ENCODE results near the gene OR5C1.

OR5C1 gene

DNA sequence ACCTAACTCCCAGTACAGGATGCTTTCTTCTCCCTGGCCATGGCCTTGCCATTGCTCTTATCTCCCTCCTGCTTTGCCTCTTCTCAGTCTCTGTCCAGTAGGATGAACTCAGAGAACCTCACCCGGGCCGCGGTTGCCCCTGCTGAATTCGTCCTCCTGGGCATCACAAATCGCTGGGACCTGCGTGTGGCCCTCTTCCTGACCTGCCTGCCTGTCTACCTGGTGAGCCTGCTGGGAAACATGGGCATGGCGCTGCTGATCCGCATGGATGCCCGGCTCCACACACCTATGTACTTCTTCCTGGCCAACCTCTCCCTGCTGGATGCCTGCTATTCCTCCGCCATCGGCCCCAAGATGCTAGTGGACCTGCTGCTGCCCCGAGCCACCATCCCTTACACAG, at the start of gene OR5C1:
OR5C1 (plus strand) TSS at position 103 of the 400 bp plus-strand sequence; CDS start at position 103, 0 bp downstream.
- TF ChIP-seq, protein P1, sequence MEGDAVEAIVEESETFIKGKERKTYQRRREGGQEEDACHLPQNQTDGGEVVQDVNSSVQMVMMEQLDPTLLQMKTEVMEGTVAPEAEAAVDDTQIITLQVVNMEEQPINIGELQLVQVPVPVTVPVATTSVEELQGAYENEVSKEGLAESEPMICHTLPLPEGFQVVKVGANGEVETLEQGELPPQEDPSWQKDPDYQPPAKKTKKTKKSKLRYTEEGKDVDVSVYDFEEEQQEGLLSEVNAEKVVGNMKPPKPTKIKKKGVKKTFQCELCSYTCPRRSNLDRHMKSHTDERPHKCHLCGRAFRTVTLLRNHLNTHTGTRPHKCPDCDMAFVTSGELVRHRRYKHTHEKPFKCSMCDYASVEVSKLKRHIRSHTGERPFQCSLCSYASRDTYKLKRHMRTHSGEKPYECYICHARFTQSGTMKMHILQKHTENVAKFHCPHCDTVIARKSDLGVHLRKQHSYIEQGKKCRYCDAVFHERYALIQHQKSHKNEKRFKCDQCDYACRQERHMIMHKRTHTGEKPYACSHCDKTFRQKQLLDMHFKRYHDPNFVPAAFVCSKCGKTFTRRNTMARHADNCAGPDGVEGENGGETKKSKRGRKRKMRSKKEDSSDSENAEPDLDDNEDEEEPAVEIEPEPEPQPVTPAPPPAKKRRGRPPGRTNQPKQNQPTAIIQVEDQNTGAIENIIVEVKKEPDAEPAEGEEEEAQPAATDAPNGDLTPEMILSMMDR (IDR thresholded peaks at IDR 0.05; ENCODE audit: low read depth, low read length), result no peak

DNA sequence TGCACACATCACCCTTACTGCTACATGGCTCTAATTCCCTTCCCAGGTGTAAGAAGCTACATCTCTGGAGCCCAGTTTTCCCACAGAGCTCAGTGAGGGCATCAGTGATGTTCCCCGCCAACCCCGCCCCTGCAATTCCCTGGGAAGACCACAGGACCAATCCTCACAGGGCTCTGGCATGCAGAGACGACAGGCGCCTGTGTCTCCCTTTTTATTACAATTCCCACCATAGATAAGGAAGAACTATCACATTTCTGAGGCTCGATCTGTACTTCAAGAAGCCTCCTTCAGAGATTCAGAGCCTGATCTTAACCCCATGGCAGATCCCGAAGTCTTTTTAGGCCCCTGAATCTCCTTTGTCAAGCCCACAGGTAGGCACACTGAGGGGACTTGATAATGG, 46.7 kb upstream of the OR5C1 start, which contains the start of gene OR1L6:
OR1L6 (plus strand) TSS at position 301 of the 400 bp plus-strand sequence. CDS start 7,545 bp downstream, outside the sequence.
- TF ChIP-seq, protein P1 (IDR thresholded peaks at IDR 0.05; ENCODE audit: low read depth, low read length), result no peak

More for the DNA sequence above, at the start of gene OR5C1:
- no peak within 1 kb of the TSS for H3K4me3 ChIP-seq (ENCODE audit: low read depth, low read length)

DNA sequence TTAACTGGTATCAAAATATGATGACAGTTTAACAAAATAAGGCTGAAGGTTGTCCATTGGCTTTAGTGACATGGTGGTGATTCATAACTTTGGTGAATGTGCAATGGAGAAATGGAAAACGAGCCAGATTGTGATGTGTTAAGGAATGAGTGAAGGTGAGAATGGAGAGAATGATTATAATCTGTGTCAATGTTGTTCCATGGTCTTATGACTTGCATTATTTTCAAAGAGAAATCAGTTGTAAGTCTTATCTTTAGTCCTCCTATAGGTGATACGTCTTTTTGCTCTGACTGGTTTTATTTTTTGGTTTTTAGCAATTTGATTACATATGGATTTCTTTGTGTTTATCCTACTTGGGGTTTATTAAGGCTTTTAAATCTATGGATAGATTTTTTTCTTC, 33.9 kb upstream of the OR5C1 start:
- TF ChIP-seq, protein P1 (IDR thresholded peaks at IDR 0.05; ENCODE audit: low read depth, low read length), result no peak

More for the DNA sequence above, 46.7 kb upstream of the OR5C1 start, which contains the start of gene OR1L6:
- H3K4me3 ChIP-seq (ENCODE audit: low read depth, low read length), result no peak within 1 kb of the TSS

DNA sequence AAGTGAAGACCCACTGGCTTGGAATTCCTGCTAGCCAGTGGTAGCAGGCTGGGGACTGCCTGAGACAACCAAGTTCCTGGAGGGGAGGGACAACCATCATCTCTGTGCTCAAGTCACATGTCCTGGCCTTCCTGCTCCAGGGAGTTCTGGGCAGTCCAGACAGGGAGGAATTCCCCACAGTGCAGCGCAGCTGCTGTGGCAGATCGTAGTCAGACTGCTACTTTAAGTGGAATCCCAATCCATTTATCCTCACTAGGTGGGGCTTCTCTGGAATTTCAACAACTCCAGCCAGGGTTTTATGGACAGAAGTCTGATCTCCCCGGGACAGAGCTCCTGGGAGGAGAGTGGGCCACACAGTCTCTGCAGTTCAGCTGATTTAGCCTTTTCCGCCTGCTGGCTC, 20.9 kb upstream of the OR5C1 start:
- no peak overlapping the region for H3K4me3 ChIP-seq (ENCODE audit: low read depth, low read length)
- TF ChIP-seq, protein P1 (IDR thresholded peaks at IDR 0.05; ENCODE audit: low read depth, low read length), result no peak

More for the DNA sequence above, 33.9 kb upstream of the OR5C1 start:
- H3K4me3 ChIP-seq (ENCODE audit: low read depth, low read length), result no peak overlapping the region

DNA sequence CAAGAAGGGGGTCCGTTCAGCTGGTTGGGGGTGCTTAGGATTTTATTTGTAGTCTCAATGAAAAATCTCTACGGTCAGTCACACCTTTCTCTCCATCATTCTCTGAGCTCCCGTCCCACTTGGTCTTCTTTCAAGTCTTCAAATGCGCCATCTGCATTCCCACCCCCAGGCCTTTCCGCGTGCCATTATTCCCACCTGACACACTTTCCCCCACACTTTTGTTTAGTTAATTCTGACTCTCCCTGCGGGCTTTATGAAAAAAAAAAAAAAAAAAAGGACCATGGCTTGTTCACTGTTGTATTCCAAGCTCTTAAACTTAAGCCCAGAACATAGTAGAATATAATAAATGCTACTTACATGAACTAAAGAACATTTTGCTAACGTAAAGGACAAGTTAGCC, 11.7 kb upstream of the OR5C1 start:
- TF ChIP-seq, protein P1 (IDR thresholded peaks at IDR 0.05; ENCODE audit: low read depth, low read length), result no peak
- H3K4me3 ChIP-seq (ENCODE audit: low read depth, low read length), result no peak overlapping the region

DNA sequence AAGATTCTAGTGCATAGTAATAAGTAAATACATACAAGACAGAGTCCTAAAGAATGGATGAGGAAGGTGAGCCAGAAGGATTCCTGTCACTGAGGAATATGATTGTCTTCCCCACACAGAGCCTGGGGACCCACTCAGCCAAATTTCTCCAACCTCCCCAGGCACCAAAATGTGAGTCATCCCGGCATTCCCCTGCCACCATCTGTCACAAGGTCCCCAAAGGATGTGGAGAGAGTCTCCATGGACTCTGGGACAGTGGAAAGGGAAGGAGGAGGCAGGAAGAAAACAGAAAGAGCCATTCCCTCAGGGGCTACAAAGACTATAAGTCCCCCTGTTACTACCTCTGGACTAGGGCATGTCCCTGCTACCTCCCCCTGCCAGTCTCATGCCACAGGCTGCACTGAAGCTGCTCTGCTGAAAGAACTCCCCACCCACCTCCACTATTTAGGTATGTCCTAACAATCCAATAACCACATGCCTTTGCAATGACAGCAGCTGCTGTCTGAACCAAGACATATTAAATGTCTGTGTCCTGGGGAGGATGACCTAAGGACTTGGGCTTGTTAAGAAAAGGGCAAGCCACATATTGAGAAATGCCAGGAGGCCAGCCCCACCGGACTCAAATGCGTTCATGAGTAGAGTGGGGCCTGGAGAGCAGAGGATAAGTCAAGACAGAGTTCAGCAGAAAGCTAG, 10.7 kb upstream of the OR5C1 start:
- TF ChIP-seq, protein P1 (IDR thresholded peaks at IDR 0.05; ENCODE audit: low read depth, low read length), result no peak
- H3K4me3 ChIP-seq (ENCODE audit: low read depth, low read length), result no peak overlapping the region

DNA sequence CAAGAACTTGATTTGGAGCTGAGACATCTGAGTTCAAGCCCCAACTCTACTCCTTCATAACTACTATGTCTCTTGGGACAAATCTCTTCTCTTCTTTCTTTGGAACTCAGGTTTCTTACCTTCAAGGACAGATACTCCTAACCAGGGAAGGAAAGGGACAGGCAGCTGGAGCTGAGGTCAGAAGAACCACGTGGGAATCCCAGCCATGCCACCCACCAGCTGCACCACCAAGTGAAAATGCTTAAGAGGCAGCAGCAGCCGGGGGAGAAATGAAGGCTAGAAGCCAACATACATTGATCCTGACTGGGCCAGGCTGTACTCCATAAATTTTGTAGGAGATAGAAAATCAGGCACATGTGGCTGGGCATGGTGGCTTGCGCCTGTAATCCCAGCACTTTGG, 9.6 kb upstream of the OR5C1 start:
- TF ChIP-seq, protein P1 (IDR thresholded peaks at IDR 0.05; ENCODE audit: low read depth, low read length), result no peak
- H3K4me3 ChIP-seq (ENCODE audit: low read depth, low read length), result no peak overlapping the region

Data from WI38 (cell line).